CD14-positive monocyte (primary cell): ENCODE measurements around the gene LGI4. TPM values are rescaled to one million over a fixed set of nuclear protein-coding genes. Genes with fewer than 3 reads are reported as not detected.

Experiments
- DNase-seq, 3 donors: peaks; one replicate each; pipeline ENCODE4 v3.0.0-alpha.2; 2011 to 2022
- H2AFZ ChIP-seq: 2 replicates; pipeline ENCODE4 v1.6.0; 2012; ENCODE audit warnings: mild to moderate bottlenecking, low read depth, low read length, inconsistent platforms; ENCODE audit not compliant: insufficient read depth, poor library complexity, severe bottlenecking
- H3K27ac ChIP-seq, 2 donors: 1 replicate in 1 of 2; 2 replicates in 1 of 2; pipeline ENCODE4 v1.5.1; 2012 to 2013; ENCODE audit warnings: low read length in 2 of 2, control low read depth in 1 of 2, inconsistent platforms in 1 of 2, low read depth in 1 of 2, mild to moderate bottlenecking in 1 of 2
- H3K27me3 ChIP-seq, 2 donors: one replicate each; pipeline versions ENCODE4 v1.6.0 to v1.6.1; 2011 to 2013; ENCODE audit warnings: low read length in 2 of 2; ENCODE audit not compliant: control insufficient read depth in 2 of 2, insufficient read depth in 2 of 2
- H3K36me3 ChIP-seq, 2 donors: replicated peaks in 1 of 2; 1 replicate in 1 of 2; 2 replicates in 1 of 2; pipeline versions ENCODE4 v1.5.1 to v1.6.1; 2012 to 2013; ENCODE audit warnings: low read length in 2 of 2, control low read depth in 1 of 2, inconsistent platforms in 1 of 2, mild to moderate bottlenecking in 1 of 2; ENCODE audit not compliant: insufficient read depth in 2 of 2, control insufficient read depth in 1 of 2
- H3K4me1 ChIP-seq, 2 donors: 1 replicate in 1 of 2; 2 replicates in 1 of 2; pipeline versions ENCODE4 v1.5.1 to v1.6.1; 2012 to 2013; ENCODE audit warnings: low read length in 2 of 2, control low read depth in 1 of 2, inconsistent platforms in 1 of 2, mild to moderate bottlenecking in 1 of 2, moderate library complexity in 1 of 2; ENCODE audit not compliant: insufficient read depth in 2 of 2, control insufficient read depth in 1 of 2
- H3K4me2 ChIP-seq: replicated peaks from 2 replicates; pipeline ENCODE3; 2012; ENCODE audit warnings: low read length, moderate library complexity, mild to moderate bottlenecking; ENCODE audit not compliant: poor library complexity, severe bottlenecking; ENCODE audit errors: extremely low read depth
- H3K4me3 ChIP-seq, 3 experiments: fragments of 200-600 bp in 1 of 3; sonication (generic) in 1 of 3; replicated peaks in 1 of 3; 1 replicate in 2 of 3; 2 replicates in 1 of 3; pipeline ENCODE4 v1.5.1; 2011 to 2013; ENCODE audit warnings: low read length in 3 of 3, mild to moderate bottlenecking in 3 of 3, control low read depth in 2 of 3, low read depth in 2 of 3, inconsistent platforms in 1 of 3, moderate library complexity in 1 of 3
- H3K79me2 ChIP-seq: 2 replicates; pipeline ENCODE4 v1.6.0; 2012; ENCODE audit warnings: mild to moderate bottlenecking, control low read depth, inconsistent platforms, low read length, moderate library complexity; ENCODE audit not compliant: insufficient read depth
- H3K9ac ChIP-seq: 2 replicates; pipeline ENCODE4 v1.6.0; 2017; ENCODE audit warnings: low read length, mild to moderate bottlenecking; ENCODE audit not compliant: insufficient read depth, poor library complexity, severe bottlenecking
- H3K9me3 ChIP-seq, 2 donors: replicated peaks in 1 of 2; 1 replicate in 1 of 2; 2 replicates in 1 of 2; pipeline versions ENCODE4 v1.5.1 to v1.6.1; 2012 to 2013; ENCODE audit warnings: low read length in 2 of 2, control low read depth in 1 of 2; ENCODE audit not compliant: control insufficient read depth in 1 of 2, insufficient read depth in 1 of 2
- H4K20me1 ChIP-seq: 2 replicates; pipeline ENCODE4 v1.6.0; 2012; ENCODE audit warnings: mild to moderate bottlenecking, low read length, control low read depth, moderate library complexity; ENCODE audit not compliant: insufficient read depth
- H3K27ac Mint-ChIP-seq, 7 donors: one replicate each; pipeline ENCODE4 v1.8.0; 2020; ENCODE audit warnings: mild to moderate bottlenecking in 7 of 7, mixed read lengths in 7 of 7, moderate library complexity in 6 of 7, inconsistent platforms in 2 of 7
- H3K27me3 Mint-ChIP-seq, 3 donors: one replicate each; pipeline ENCODE4 v1.8.0; 2021 to 2022; ENCODE audit warnings: low read depth in 3 of 3, mild to moderate bottlenecking in 3 of 3, mixed read lengths in 3 of 3, moderate library complexity in 3 of 3, inconsistent platforms in 1 of 3
- H3K36me3 Mint-ChIP-seq, 2 donors: one replicate each; pipeline ENCODE4 v1.8.0; 2020; ENCODE audit warnings: mixed read lengths in 2 of 2, inconsistent platforms in 1 of 2, mild to moderate bottlenecking in 1 of 2
- H3K4me1 Mint-ChIP-seq: one replicate; pipeline ENCODE4 v1.8.0; 2020; ENCODE audit warnings: mild to moderate bottlenecking, mixed read lengths
- H3K4me3 Mint-ChIP-seq, 2 donors: one replicate each; pipeline ENCODE4 v1.8.0; 2020; ENCODE audit warnings: mild to moderate bottlenecking in 2 of 2, mixed read lengths in 2 of 2, moderate library complexity in 1 of 2
- H3K9me3 Mint-ChIP-seq, 7 donors: one replicate each; pipeline ENCODE4 v1.8.0; 2020 to 2022; ENCODE audit warnings: mixed read lengths in 7 of 7, mild to moderate bottlenecking in 6 of 7, moderate library complexity in 6 of 7, inconsistent platforms in 2 of 7
- CTCF ChIP-seq: fragments of 200-600 bp; IDR thresholded peaks from one replicate; pipeline ENCODE4 v1.8.0; 2022; ENCODE audit warnings: antibody characterized with exemption, mild to moderate bottlenecking
- intact Hi-C, 2 donors: fragments of 100-400 bp; cut with micrococcal nuclease; formaldehyde crosslinking; loops; one replicate each; pipeline versions ENCODE4 v1.15.0 to v1.15.1; 2023
- polyA plus RNA-seq, 3 donors: library from polyadenylated mRNA; depleted of rRNA in 1 of 3; unstranded in 2 of 3; stranded (reverse) in 1 of 3; fragments of 300-500 nt in 2 of 3; fragments of >200 nt in 1 of 3; fragmentation: Illumina TruSeq in 2 of 3; gene quantifications; 1 replicate in 2 of 3; 2 replicates in 1 of 3; pipeline ENCODE4 v1.2.3, GENCODE V29; 2012 to 2021

Gene LGI4
- polyA plus RNA-seq, 3 donors: 1.1 TPM; not detected in 2

GRCh38 chr19:35132254-35132653, 2.6 kb downstream of the LGI4 start:
- Mint-ChIP-seq H3K27me3 (peaks cover 3 to 8% (median 4%) of the 10 kb centered on the region in 3 donors), H3K27ac (no peak overlapping the region)
- intact Hi-C loops: loop anchor here in 1 of 2 donors (10.0 kb wide), 1 partner anchor 157 kb away; no protein-coding TSS in a partner anchor

More at GRCh38 chr19:35132254-35132653, 2.6 kb downstream of the LGI4 start:
- H3K9me3 Mint-ChIP-seq: peaks cover 0 to 3% (median 0%) of the 10 kb centered on the region in 7 donors
- no peak for TF ChIP-seq CTCF
- no peaks in the 10 kb centered on the region for H4K20me1 ChIP-seq
- H3K4me3 ChIP-seq: no peak overlapping the region
- no peak overlapping the region for H3K4me2 ChIP-seq
- H3K9me3 ChIP-seq: no peaks in the 10 kb centered on the region
- no peak overlapping the region for H2AFZ ChIP-seq
- no peaks in the 10 kb centered on the region for H3K36me3 ChIP-seq
- H3K9ac ChIP-seq: no peak overlapping the region
- no peaks in the 10 kb centered on the region for H3K36me3 Mint-ChIP-seq
- H3K27me3 ChIP-seq: no peaks in the 10 kb centered on the region
- DNase-seq: no peak
- H3K4me3 Mint-ChIP-seq: no peak overlapping the region
- no peaks in the 10 kb centered on the region for H3K79me2 ChIP-seq
- H3K27ac ChIP-seq: no peak overlapping the region
- H3K4me1 ChIP-seq: peaks cover 5% of the 10 kb centered on the region in 2 donors
- H3K4me1 Mint-ChIP-seq: peaks cover 8% of the 10 kb centered on the region
